ENCODE data around the gene OR1I1. TPM values are rescaled to one million over a fixed set of nuclear protein-coding genes. Genes with fewer than 3 reads are reported as not detected.

OR1I1 gene
- total RNA-seq, 1 experiment from 2014 or later, result not detected

- Histone ChIP-seq H3K23me2 (ENCODE audit: insufficient read length, low read depth, low read length, poor library complexity, severe bottlenecking) (no peaks in the 10 kb centered on the region), H3K9me3 (ENCODE audit: control insufficient read depth, low read depth, low read length) (no peaks in the 10 kb centered on the region), H3K79me1 (ENCODE audit: insufficient read depth, low read depth, low read length, poor library complexity, severe bottlenecking) (peaks cover under 1% of the 10 kb centered on the region), H2BK15ac (ENCODE audit: low read depth, low read length) (no peak overlapping the region), H2BK12ac (ENCODE audit: insufficient read length, low read depth, low read length) (no peak overlapping the region), H2BK5ac (ENCODE audit: insufficient read length, low read length) (no peak overlapping the region), H2AFZ (ENCODE audit: low read length) (no peak overlapping the region), H2BK120ac (ENCODE audit: low read depth, low read length, poor library complexity, severe bottlenecking) (no peak overlapping the region), H2BK20ac (ENCODE audit: low read depth, low read length, poor library complexity, severe bottlenecking) (no peak overlapping the region), H3K18ac (ENCODE audit: insufficient read length, low read depth, low read length) (no peak overlapping the region), H3K4ac (ENCODE audit: low read depth, low read length) (no peak overlapping the region), H2AK5ac (ENCODE audit: insufficient read length, low read length) (no peak overlapping the region), H3K23ac (ENCODE audit: insufficient read length, low read depth, low read length) (no peak overlapping the region), H3K9ac (ENCODE audit: extremely low read depth, insufficient read length, low read length) (no peak overlapping the region), H4K8ac (replicated peaks; ENCODE audit: insufficient read length, low read depth, low read length) (no peak overlapping the region), H3K27me3 (ENCODE audit: insufficient read depth, low read length) (no peaks in the 10 kb centered on the region), H4K20me1 (ENCODE audit: control insufficient read depth, insufficient read depth, insufficient read length) (no peaks in the 10 kb centered on the region), H3T11ph (ENCODE audit: low read length) (no peak overlapping the region), H4K5ac (ENCODE audit: insufficient read length, low read depth, low read length) (no peak overlapping the region), H4K91ac (ENCODE audit: insufficient read length, low read depth, low read length) (no peak overlapping the region), H3K27ac (ENCODE audit: insufficient read length, low read depth, low read length) (no peak overlapping the region), H3K79me2 (ENCODE audit: insufficient read depth, low read length) (no peaks in the 10 kb centered on the region; the same call in 1 of the 2 replicates), H3K14ac (ENCODE audit: insufficient read depth, low read length) (no peak overlapping the region), H3K4me1 (ENCODE audit: insufficient read depth, low read length) (no peaks in the 10 kb centered on the region), H3K4me2 (ENCODE audit: insufficient read depth, insufficient read length, low read length) (no peak overlapping the region), H3K56ac (ENCODE audit: insufficient read length, low read depth, low read length) (no peak overlapping the region)
- H3K4me1 Mint-ChIP-seq, result peaks cover under 1% of the 10 kb centered on the region in 2 experiments; a peak in 2 of 4 replicates
- no peak overlapping the region; a peak in 1 of 5 replicates for H3K4me3 Mint-ChIP-seq
- WGBS (ENCODE audit: extremely low coverage, insufficient read length, low lambda C conversion rate), result no CpG with 5 or more reads among the region's 20 CpGs
- DNase-seq, result no peak
- no peak overlapping the region for H3K27ac Mint-ChIP-seq
- no peak for TF ChIP-seq CTCF (conservative IDR thresholded peaks at IDR 0.05)
- no peaks in the 10 kb centered on the region for H3K27me3 Mint-ChIP-seq (ENCODE audit: low read depth)
- peaks cover 48 to 86% (median 83%) of the 10 kb centered on the region in 3 experiments; a peak in 6 of 7 replicates for H3K36me3 Mint-ChIP-seq (ENCODE audit: insufficient read depth in 1 of 3, low read depth in 3 of 3)
- no peaks in the 10 kb centered on the region; a peak in 2 of 5 replicates for H3K9me3 Mint-ChIP-seq
Observed at GRCh38 chr19:15118789-15119494, 36.9 kb downstream of the OR1I1 start.
